GM12878 (cell line): ENCODE measurements around the gene CACNA2D2. TPM values are rescaled to one million over a fixed set of nuclear protein-coding genes. Genes with fewer than 3 reads are reported as not detected.

Source experiments
- BCL3 ChIP-seq: IDR thresholded peaks from 2 replicates; pipeline ENCODE4 v1.6.1; 2011; ENCODE audit warnings: borderline replicate concordance, low read depth, mild to moderate bottlenecking, moderate library complexity, low read length; ENCODE audit not compliant: insufficient read depth, poor library complexity, severe bottlenecking
- EED ChIP-seq: sonication (generic); IDR thresholded peaks from 2 replicates; pipeline ENCODE4 v1.6.1; 2016; ENCODE audit warnings: antibody characterized with exemption, low read depth
- POU2F2 ChIP-seq: IDR thresholded peaks from 3 replicates; pipeline ENCODE4 v1.6.1; 2011; ENCODE audit warnings: low read depth, mild to moderate bottlenecking, low read length, borderline replicate concordance
- SP1 ChIP-seq: IDR thresholded peaks from one replicate; pipeline ENCODE4 v1.6.1; 2011; ENCODE audit warnings: low read depth, low read length
- STAT3 ChIP-seq: IDR thresholded peaks from 2 replicates; pipeline ENCODE4 v1.6.1; 2011; ENCODE audit warnings: low read depth, low read length, improper control_type of control experiment
- ZBTB33 ChIP-seq: fragments of 450-650 bp; IDR thresholded peaks from 2 replicates; pipeline ENCODE4 v1.6.1; 2017; ENCODE audit warnings: mild to moderate bottlenecking
- ZNF687 ChIP-seq: fragments of 450-650 bp; IDR thresholded peaks from 2 replicates; pipeline ENCODE4 v1.6.1; 2017; ENCODE audit warnings: mild to moderate bottlenecking, moderate library complexity
- polyA plus RNA-seq, 11 experiments: library from polyadenylated mRNA; depleted of rRNA in 4 of 11; unstranded in 6 of 11; stranded (reverse) in 5 of 11; fragments of >200 nt; fragmentation: Nextera tagmentation in 4 of 11; fragmentation: Illumina TruSeq in 1 of 11; extraction: Ambion mirVana in 4 of 11; extraction: Trizol in 1 of 11; gene quantifications; 1 replicate in 1 of 11; 2 replicates in 10 of 11; pipeline versions ENCODE4 v1.2.1 to v1.2.3, GENCODE V29; 2011 to 2016; ENCODE audit warnings: inconsistent platforms in 2 of 11, missing spikeins in 2 of 11, low read depth in 1 of 11
- total RNA-seq, 4 experiments: library from RNA; depleted of rRNA in 3 of 4; stranded (reverse); fragments of >200 nt in 3 of 4; fragmentation: Illumina TruSeq in 1 of 4; extraction: Trizol in 1 of 4; gene quantifications; 2 replicates each; pipeline versions ENCODE4 v1.2.1 to v1.2.3, GENCODE V29; 2013 to 2021

CACNA2D2 gene
- total and polyA plus RNA-seq, 10 of the 15 experiments (the other 5 are each of a cell fraction or from before 2014, with no cell fraction given), result 0.03 to 0.07 TPM; not detected in 8

GRCh38 chr3:50319181-50319893 is 184.1 kb downstream of the CACNA2D2 start (continued):
- TF ChIP-seq BCL3 (no peak), SP1 (no peak), EED (no peak), POU2F2 (no peak), ZNF687 (no peak), STAT3 (no peak), ZBTB33 (no peak)
